Ishikawa (cell line): ENCODE results near the gene JMJD8.

Source experiments
- EGR1 ChIP-seq: IDR thresholded peaks from 2 replicates; pipeline ENCODE4 v1.6.1; 2012
- EP300 ChIP-seq: IDR thresholded peaks from 2 replicates; pipeline ENCODE4 v1.6.1; 2012; ENCODE audit warnings: borderline replicate concordance
- FOXM1 ChIP-seq: IDR thresholded peaks from 2 replicates; pipeline ENCODE4 v1.6.1; 2012; ENCODE audit warnings: low read depth, borderline replicate concordance
- MAX ChIP-seq: IDR thresholded peaks from 2 replicates; pipeline ENCODE4 v1.6.1; 2012
- NFIC ChIP-seq: IDR thresholded peaks from 2 replicates; pipeline ENCODE4 v1.6.1; 2012
- REST ChIP-seq: IDR thresholded peaks from 2 replicates; pipeline ENCODE4 v1.6.1; 2012; ENCODE audit warnings: low read depth, mild to moderate bottlenecking
- TAF1 ChIP-seq: IDR thresholded peaks from 2 replicates; pipeline ENCODE4 v1.6.1; 2012; ENCODE audit warnings: low read depth, mild to moderate bottlenecking
- YY1 ChIP-seq: IDR thresholded peaks from 2 replicates; pipeline ENCODE4 v1.6.1; 2012; ENCODE audit warnings: low read depth
- TF ChIP-seq, protein P1 (sequence below): IDR thresholded peaks from 2 replicates; pipeline ENCODE4 v1.6.1; 2012

- TF ChIP-seq MAX (no peak; the same call in 1 of the 2 replicates), FOXM1 (no peak), EP300 (no peak), EGR1 (no peak), YY1 (no peak), TAF1 (no peak), REST (no peak), NFIC (peak; percentile 23; the same call in 1 of the 2 replicates)
- TF ChIP-seq, protein P1, sequence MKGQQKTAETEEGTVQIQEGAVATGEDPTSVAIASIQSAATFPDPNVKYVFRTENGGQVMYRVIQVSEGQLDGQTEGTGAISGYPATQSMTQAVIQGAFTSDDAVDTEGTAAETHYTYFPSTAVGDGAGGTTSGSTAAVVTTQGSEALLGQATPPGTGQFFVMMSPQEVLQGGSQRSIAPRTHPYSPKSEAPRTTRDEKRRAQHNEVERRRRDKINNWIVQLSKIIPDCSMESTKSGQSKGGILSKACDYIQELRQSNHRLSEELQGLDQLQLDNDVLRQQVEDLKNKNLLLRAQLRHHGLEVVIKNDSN, result no peak
Observed at GRCh38 chr16:715477-716199, 31.5 kb upstream of the JMJD8 start.
